Adipocyte (in vitro differentiated cells): Measurements from ENCODE around the gene PITPNM3.

Source experiments
- DNase-seq: peaks from one replicate; pipeline ENCODE4 v3.0.0-alpha.2; 2015; ENCODE audit warnings: low read depth
- H3K27me3 ChIP-seq: replicated peaks from 2 replicates; pipeline ENCODE4 v1.7.0; 2013; ENCODE audit warnings: mild to moderate bottlenecking, low read length, moderate library complexity; ENCODE audit not compliant: control insufficient read depth, insufficient read depth
- H3K36me3 ChIP-seq: 2 replicates; pipeline ENCODE4 v1.7.0; 2013; ENCODE audit warnings: low read length, mild to moderate bottlenecking, moderate library complexity; ENCODE audit not compliant: control insufficient read depth, insufficient read depth, severe bottlenecking
- H3K4me1 ChIP-seq: 2 replicates; pipeline ENCODE4 v1.7.0; 2013; ENCODE audit warnings: mild to moderate bottlenecking, low read length, moderate library complexity; ENCODE audit not compliant: control insufficient read depth, insufficient read depth
- H3K4me3 ChIP-seq: 2 replicates; pipeline ENCODE4 v1.7.0; 2013; ENCODE audit warnings: mild to moderate bottlenecking, low read length, moderate library complexity
- H3K9ac ChIP-seq: 2 replicates; pipeline ENCODE4 v1.7.0; 2013; ENCODE audit warnings: mild to moderate bottlenecking, low read length, moderate library complexity
- H3K9me3 ChIP-seq: 2 replicates; pipeline ENCODE4 v1.7.0; 2013; ENCODE audit warnings: mild to moderate bottlenecking, low read length, moderate library complexity; ENCODE audit not compliant: control insufficient read depth

Gene PITPNM3

DNA sequence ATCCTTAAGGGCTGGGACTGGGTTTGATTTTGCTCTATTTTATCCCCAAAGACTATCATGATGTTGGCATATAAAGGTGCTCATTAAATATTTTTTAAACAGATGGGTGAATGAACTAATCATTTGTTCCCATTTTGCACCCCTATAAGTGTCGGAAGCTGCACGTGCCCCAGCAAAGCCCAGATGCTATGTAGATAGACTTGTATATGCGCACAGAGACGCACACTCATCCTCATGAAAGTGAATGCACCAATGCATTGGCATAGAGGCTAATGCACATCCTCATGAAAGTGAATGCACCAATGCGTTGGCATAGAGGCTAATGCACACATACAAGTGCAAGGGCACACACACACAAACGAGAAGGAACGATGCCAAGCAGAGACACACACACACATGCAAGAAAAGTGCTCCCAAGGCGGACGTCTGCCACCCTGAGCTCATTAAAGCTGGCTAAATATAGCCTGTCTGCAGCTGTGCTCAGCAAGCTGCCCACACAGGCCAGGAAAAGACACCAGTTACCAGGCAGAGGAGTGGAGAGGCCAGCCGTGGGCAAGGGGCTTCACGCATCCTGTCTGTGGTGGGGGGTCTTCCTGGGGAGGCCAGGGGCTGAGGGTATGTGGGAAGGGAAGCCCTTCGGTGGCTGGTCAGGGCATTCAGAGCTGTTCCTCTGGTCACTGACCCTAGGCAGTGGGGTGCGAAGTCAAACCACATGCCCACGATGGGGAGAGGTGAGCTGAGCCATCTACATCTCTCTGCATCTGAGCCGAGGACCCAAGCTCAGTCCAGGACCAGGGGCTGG is 59.5 kb downstream of the PITPNM3 start:
- no peak overlapping the region for H3K4me3 ChIP-seq
- no peaks in the 10 kb centered on the region for H3K9me3 ChIP-seq
- no peaks in the 10 kb centered on the region for H3K4me1 ChIP-seq
- H3K36me3 ChIP-seq: no peaks in the 10 kb centered on the region
- no peak overlapping the region for H3K9ac ChIP-seq
- DNase-seq: no peak
- H3K27me3 ChIP-seq: peaks cover 19% of the 10 kb centered on the region

DNA sequence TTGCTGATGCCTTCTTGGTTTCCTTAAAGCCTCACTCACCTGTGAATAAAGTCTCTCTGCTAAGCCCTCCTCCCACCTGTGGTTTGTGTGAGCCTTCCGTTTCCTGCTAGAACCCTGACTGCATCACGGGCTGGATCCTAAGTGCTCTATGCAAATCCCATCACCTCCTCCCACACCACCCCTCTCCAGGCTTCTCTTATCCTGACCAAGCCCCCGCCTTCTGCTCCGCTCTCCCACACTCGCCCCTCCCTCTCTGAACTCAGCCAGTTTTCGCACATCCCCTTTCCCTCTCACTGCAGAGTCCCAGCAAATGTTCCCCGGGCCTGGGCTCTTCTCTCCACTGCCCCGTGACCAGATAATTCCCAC is 60.3 kb downstream of the PITPNM3 start:
- no peak overlapping the region for H3K4me3 ChIP-seq
- no peak for DNase-seq
- H3K9ac ChIP-seq: no peak overlapping the region
- H3K9me3 ChIP-seq: no peaks in the 10 kb centered on the region
- H3K27me3 ChIP-seq: peaks cover 19% of the 10 kb centered on the region
- H3K4me1 ChIP-seq: peaks cover 4% of the 10 kb centered on the region
- no peaks in the 10 kb centered on the region for H3K36me3 ChIP-seq

DNA sequence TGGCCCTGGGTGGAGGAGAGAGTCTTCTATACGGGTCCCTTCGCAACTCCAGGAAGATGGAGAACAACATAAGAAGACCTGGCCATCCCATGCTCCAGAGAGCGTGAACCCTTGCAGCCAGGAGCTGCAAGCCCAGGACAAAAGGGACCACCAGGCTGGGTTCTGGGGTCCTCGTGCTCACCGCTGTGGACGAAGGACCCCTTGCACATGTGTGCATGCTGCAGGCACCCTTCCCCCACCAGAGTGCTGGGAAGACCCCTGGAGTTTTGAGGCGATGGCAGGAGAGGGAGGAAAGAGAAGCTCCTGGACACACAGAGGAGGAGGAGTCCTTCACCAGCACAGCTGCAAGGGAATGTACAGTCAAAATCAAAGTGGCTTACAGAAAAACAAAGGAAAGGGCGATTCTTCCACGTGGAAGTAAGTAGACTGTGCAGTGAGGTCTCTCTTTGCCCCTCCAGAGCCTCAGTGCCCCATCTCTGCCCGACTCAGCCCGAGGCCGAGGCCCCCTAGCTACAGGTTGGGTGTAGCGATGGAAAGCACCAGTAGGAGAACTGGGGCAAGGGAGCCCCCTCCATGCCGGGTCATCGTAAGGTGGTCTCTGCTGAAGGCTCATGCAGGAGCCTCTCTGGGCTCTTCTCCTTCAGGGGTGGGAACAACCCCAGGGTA is 60.8 kb downstream of the PITPNM3 start:
- no peaks in the 10 kb centered on the region for H3K36me3 ChIP-seq
- peaks cover 19% of the 10 kb centered on the region for H3K27me3 ChIP-seq
- no peak overlapping the region for H3K4me3 ChIP-seq
- H3K9me3 ChIP-seq: no peaks in the 10 kb centered on the region
- no peak overlapping the region for H3K9ac ChIP-seq
- H3K4me1 ChIP-seq: peaks cover 4% of the 10 kb centered on the region
- DNase-seq: no peak

DNA sequence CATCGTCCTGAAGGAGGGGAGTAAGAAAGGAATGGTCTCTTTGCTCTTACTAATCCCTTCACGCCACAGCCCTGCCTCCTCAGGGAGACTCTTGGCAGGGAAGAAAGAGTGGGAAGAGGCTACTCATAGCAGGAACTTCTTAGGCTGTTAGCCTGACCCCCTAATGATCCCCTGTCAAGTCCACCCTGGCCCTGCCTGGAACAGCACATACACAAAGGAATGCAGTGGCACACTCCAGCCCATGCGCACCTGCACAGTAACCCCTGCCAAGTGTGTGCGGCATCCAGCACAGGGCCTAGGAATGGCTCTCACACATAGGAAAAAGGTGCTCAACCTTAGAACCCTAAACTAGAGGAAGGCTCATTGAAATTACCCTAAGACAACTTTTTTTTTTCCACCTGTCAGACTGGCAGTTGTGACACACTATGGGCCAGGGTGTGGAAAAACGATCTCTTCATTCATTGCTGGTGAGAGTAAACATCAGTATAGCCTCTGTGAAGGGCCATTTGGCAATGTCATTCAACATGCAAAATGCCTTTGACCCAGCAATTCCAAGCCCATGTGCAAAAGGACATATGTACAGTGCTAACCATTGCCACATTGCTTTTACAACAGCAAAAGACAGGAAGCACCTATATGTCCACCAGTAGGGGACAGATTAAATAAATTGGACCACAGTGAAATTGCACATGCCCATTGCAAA is 62.0 kb downstream of the PITPNM3 start:
- Histone ChIP-seq H3K4me1 (peaks cover 4% of the 10 kb centered on the region), H3K4me3 (no peak overlapping the region), H3K9me3 (no peaks in the 10 kb centered on the region), H3K9ac (no peak overlapping the region), H3K27me3 (peaks cover 19% of the 10 kb centered on the region), H3K36me3 (no peaks in the 10 kb centered on the region)
- DNase-seq: no peak

DNA sequence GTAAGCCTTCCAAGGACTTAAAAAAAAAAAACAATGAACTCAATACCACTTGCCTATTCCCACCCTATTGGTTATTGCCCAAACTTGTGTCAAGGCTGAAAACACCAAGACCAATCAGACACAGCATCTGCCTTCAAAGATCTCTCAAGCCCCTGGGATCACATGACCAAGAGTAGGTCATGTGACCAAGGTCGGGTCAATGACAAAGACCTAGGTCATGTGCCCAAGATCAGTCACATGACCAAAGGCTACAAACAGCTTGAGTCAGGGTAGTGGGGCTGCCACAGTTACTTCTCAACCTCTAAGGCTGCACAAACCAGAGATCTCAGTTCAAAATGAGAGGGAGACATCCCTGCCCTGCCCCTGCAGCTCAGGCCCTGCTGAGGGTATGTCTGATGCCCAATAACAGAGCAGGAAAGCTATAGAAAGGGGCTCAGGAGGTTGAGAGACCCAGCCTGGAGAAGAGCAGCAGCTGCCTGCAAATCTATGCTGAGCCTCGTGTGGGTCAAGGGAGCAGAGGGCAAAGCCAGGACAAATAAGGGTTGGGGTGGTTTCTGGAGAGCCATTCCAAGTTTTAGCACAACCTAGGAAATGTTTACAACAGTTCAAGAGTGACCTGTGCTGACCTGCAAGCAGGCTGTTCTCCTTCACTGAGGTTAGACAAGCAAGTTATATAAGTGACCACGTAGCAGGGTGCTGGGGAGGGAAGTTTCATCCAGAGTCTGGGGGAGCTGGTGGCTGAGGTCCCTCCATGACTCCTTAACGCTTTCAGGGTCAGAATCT is 63.3 kb downstream of the PITPNM3 start:
- H3K4me3 ChIP-seq: no peak overlapping the region
- peaks cover 7% of the 10 kb centered on the region for H3K4me1 ChIP-seq
- no peaks in the 10 kb centered on the region for H3K36me3 ChIP-seq
- no peaks in the 10 kb centered on the region for H3K9me3 ChIP-seq
- no peak for DNase-seq
- H3K9ac ChIP-seq: no peak overlapping the region
- peaks cover 19% of the 10 kb centered on the region for H3K27me3 ChIP-seq

DNA sequence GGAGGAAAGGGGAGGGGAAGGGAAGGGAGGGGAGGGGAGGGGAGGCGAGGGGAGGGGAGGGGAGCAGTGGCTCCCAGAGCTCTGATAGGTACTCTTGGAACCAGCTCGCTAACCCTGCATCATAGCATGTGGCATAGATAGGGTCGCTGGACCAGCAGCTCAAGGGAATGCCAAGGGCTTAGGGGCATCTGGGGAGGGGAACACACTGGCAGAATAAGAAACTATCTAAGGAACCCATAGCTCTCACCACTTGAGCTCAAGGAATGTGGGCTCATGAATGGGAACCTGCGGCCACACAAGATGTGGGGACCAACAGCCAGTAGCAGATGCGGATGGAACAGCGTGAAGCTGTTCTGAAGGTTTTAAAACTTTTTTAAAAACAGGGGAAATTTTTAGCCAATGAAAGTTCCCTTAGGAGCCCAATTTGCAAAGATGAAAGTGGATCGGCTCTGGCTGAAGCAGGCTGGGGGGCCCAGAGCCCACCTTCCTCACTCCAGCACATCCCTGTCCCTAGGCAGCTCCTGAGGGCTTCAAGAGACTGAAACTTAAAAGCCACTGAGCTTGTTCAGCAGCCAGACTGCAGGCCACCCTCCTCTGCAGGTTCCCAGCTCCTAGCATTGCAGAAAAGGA is 65.2 kb downstream of the PITPNM3 start:
- peaks cover 11% of the 10 kb centered on the region for H3K27me3 ChIP-seq
- peaks cover 20% of the 10 kb centered on the region for H3K4me1 ChIP-seq
- DNase-seq: no peak
- no peaks in the 10 kb centered on the region for H3K9me3 ChIP-seq
- H3K9ac ChIP-seq: no peak overlapping the region
- no peaks in the 10 kb centered on the region for H3K36me3 ChIP-seq
- H3K4me3 ChIP-seq: no peak overlapping the region

DNA sequence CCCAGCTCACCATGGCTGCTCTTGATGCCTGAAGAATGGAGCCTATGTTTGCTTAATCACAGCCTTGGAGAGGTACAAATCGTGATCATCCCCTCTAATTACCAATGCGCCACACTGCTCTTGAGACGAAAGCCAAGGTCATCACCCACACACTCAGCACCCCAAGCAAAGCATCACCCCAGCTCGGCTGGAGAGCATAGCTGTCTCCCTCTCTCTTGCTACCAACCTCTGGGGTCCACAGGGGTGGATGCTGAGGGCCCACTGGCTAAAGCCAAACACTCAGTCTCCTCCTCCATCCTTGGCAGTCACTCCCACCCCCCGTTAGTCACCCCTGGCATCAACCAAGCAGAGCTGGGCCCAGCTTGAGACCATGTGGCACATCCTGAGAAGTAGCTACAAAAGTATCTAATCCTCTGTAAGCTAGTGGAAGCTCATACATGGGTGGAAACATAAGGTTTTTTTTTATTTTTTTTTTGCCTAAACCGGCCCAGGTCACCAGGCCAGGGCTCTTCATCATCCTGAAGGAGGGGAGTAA is 67.3 kb downstream of the PITPNM3 start:
- Histone ChIP-seq H3K36me3 (no peaks in the 10 kb centered on the region), H3K9ac (no peak overlapping the region), H3K27me3 (no peaks in the 10 kb centered on the region), H3K4me1 (peaks cover 20% of the 10 kb centered on the region), H3K9me3 (no peaks in the 10 kb centered on the region), H3K4me3 (no peak overlapping the region)
- no peak for DNase-seq

DNA sequence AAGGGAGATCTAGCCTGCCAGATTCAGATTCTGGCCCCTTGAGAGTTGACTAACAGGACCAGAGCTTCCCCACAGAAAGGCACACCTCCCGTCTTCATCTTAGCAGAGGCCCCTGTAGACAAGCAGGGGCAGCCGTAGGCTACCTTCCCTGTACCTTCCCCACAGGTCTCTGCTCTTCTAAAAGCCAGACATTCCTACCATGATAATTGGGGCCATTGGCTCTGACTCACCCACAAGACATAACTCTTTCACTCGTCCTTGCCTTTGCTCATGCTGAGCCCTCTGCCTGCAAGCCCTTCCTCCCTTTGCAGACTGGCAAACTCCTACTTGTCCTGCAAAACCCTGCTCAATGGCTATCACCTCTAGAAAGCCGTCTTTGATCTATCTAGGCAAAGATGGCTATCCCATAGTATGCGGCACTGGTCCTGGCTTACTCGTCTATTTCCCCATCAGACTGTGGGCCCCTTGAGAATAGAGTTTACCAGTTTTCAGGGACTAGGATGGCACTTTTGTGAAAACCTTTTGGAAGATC is 68.3 kb downstream of the PITPNM3 start:
- no peak overlapping the region for H3K4me3 ChIP-seq
- DNase-seq: no peak

DNA sequence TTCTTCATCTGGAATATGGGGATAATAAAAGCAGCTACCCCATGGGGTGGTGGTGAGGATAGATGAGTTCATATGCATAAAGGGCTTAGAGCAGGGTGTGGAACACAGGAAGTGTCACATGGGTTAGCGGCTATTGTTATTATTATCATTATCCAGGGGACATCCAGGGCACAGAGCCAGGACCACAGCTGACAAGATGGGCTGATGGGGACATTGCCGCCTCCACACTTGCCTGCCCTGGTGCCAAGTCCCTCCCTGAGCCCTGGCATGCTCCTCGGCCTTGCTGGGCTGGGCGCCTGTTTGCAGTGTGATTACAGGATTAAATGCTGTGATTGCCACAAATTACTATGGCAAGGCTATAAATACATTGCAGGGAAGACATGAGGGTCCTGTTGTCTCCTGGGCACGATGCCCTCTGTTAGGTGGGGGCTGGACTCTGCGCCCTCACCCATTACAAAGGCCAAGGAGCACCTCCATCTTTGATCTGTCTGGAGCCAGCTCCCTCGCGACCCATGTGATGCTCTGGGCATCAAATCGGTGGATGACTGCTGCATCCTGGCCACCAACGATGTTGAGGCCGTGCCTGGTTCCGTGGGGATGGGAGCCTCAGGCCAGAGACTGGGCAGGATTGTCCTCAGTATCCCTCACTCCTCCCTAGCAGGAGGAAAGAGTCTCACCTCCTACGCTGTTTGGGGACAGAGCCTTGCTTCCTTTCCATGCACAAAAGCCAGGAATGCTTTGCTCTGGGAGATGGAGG is 68.9 kb downstream of the PITPNM3 start:
- H3K36me3 ChIP-seq: no peaks in the 10 kb centered on the region
- DNase-seq: no peak
- no peak overlapping the region for H3K4me3 ChIP-seq
- no peak overlapping the region for H3K9ac ChIP-seq
- peaks cover 6% of the 10 kb centered on the region for H3K27me3 ChIP-seq
- peaks cover 20% of the 10 kb centered on the region for H3K4me1 ChIP-seq
- H3K9me3 ChIP-seq: no peaks in the 10 kb centered on the region

More for the DNA sequence above, 68.3 kb downstream of the PITPNM3 start:
- Histone ChIP-seq H3K27me3 (peaks cover 3% of the 10 kb centered on the region), H3K36me3 (no peaks in the 10 kb centered on the region), H3K9ac (no peak overlapping the region), H3K9me3 (no peaks in the 10 kb centered on the region), H3K4me1 (peaks cover 20% of the 10 kb centered on the region)
